Endometrial microvascular endothelial cells (primary cell): ENCODE measurements around the gene ADGRE2. TPM values are rescaled to one million over a fixed set of nuclear protein-coding genes. Genes with fewer than 3 reads are reported as not detected.
"Not testable (repeated sequence)": the region's sequence is repeated elsewhere in the genome, so short reads cannot be mapped to it uniquely, and the experiment has no call there.

Source experiments
- in situ Hi-C: cut with HindIII; loops from 2 replicates; pipeline ENCODE4 v1.10.0; 2017; ENCODE audit warnings: low sequenced_read_pairs, low pct_unique_long_range_greater_than_20kb; ENCODE audit errors: inconsistent ontology term
- total RNA-seq: library from RNA; depleted of rRNA; stranded (reverse); fragments of >200 nt; gene quantifications from one replicate; pipeline ENCODE4 v1.2.3, GENCODE V29; 2015; ENCODE audit errors: inconsistent ontology term

ADGRE2 gene
- total RNA-seq, 1 donor from 2014 or later = not detected

GRCh38 chr19:14781713-14782536 lies 3.6 kb upstream of the ADGRE2 start:
- in situ Hi-C loops = not testable (repeated sequence)

- in situ Hi-C loops = not testable (repeated sequence)
These were observed 2.4 kb upstream of the ADGRE2 start for GRCh38 chr19:14780622-14781225.

- in situ Hi-C loops = no loop called here
These were observed 791 bp upstream of the ADGRE2 start for GRCh38 chr19:14779151-14779550.

GRCh38 chr19:14777645-14778044 lies 715 bp downstream of the ADGRE2 start:
- in situ Hi-C loops = not testable (repeated sequence)

- in situ Hi-C loops = no loop called here
These were observed 2.3 kb downstream of the ADGRE2 start for GRCh38 chr19:14775869-14776586.

- in situ Hi-C loops = not testable (repeated sequence)
These were observed 3.0 kb downstream of the ADGRE2 start for GRCh38 chr19:14775326-14775725.

- in situ Hi-C loops = no loop called here
These were observed 4.0 kb downstream of the ADGRE2 start for GRCh38 chr19:14774373-14774772.

GRCh38 chr19:14773722-14774121 lies 4.6 kb downstream of the ADGRE2 start:
- in situ Hi-C loops = not testable (repeated sequence)

- in situ Hi-C loops = no loop called here
These were observed 5.4 kb downstream of the ADGRE2 start for GRCh38 chr19:14772995-14773394.

GRCh38 chr19:14772467-14772866 lies 5.9 kb downstream of the ADGRE2 start:
- in situ Hi-C loops = no loop called here

- in situ Hi-C loops = no loop called here
These were observed 7.2 kb downstream of the ADGRE2 start for GRCh38 chr19:14770944-14771839.

GRCh38 chr19:14770136-14770535 lies 8.2 kb downstream of the ADGRE2 start:
- in situ Hi-C loops = no loop called here

- in situ Hi-C loops = no loop called here
These were observed 9.2 kb downstream of the ADGRE2 start for GRCh38 chr19:14769201-14769600.

- in situ Hi-C loops = no loop called here
These were observed 10.4 kb downstream of the ADGRE2 start for GRCh38 chr19:14768001-14768400.

- in situ Hi-C loops = no loop called here
These were observed 10.8 kb downstream of the ADGRE2 start for GRCh38 chr19:14767466-14767971.

GRCh38 chr19:14765841-14766240 lies 12.5 kb downstream of the ADGRE2 start:
- in situ Hi-C loops = not testable (repeated sequence)

GRCh38 chr19:14765403-14765802 lies 13.0 kb downstream of the ADGRE2 start:
- in situ Hi-C loops = not testable (repeated sequence)

- in situ Hi-C loops = no loop called here
These were observed 14.0 kb downstream of the ADGRE2 start for GRCh38 chr19:14764401-14764800.
